GM12864 (cell line): Measurements from ENCODE around the gene ABHD17C.

Experiments
- DNase-seq: peaks from one replicate; pipeline ENCODE4 v3.0.0-alpha.2; 2011; ENCODE audit warnings: low read depth
- H3K4me3 ChIP-seq: 2 replicates; pipeline ENCODE4 v1.5.1; 2011; ENCODE audit warnings: mild to moderate bottlenecking, low read depth, low read length, control low read depth
- CTCF ChIP-seq: IDR thresholded peaks from 2 replicates; pipeline ENCODE4 v1.5.1; 2011; ENCODE audit warnings: low read depth, mild to moderate bottlenecking, moderate library complexity, low read length, control low read depth, inconsistent platforms; ENCODE audit errors: missing control alignments

ABHD17C gene

GRCh38 chr15:80697075-80697685 lies 2.1 kb downstream of the ABHD17C start:
- no peak for DNase-seq
- TF ChIP-seq CTCF, result no peak
- peak overlapping the region; percentile 71; the same call in 1 of the 2 replicates for H3K4me3 ChIP-seq

- no peak for DNase-seq
- H3K4me3 ChIP-seq, result no peak overlapping the region
- no peak for TF ChIP-seq CTCF
Measured at GRCh38 chr15:80698676-80699075, 3.6 kb downstream of the ABHD17C start.

- no peak for TF ChIP-seq CTCF
- no peak overlapping the region for H3K4me3 ChIP-seq
Measured at GRCh38 chr15:80699981-80700380, 4.9 kb downstream of the ABHD17C start.

GRCh38 chr15:80701676-80702311 lies 6.7 kb downstream of the ABHD17C start:
- no peak for DNase-seq
- no peak overlapping the region for H3K4me3 ChIP-seq
- TF ChIP-seq CTCF, result no peak

More at GRCh38 chr15:80699981-80700380, 4.9 kb downstream of the ABHD17C start:
- DNase-seq, result no peak

GRCh38 chr15:80703081-80703480 lies 8.0 kb downstream of the ABHD17C start:
- no peak for DNase-seq
- H3K4me3 ChIP-seq, result no peak overlapping the region
- TF ChIP-seq CTCF, result no peak

- H3K4me3 ChIP-seq, result no peak overlapping the region
- TF ChIP-seq CTCF, result no peak
- no peak for DNase-seq
Measured at GRCh38 chr15:80703965-80704364, 8.9 kb downstream of the ABHD17C start.

- no peak overlapping the region for H3K4me3 ChIP-seq
- no peak for DNase-seq
- TF ChIP-seq CTCF, result no peak
Measured at GRCh38 chr15:80706161-80706560, 11.1 kb downstream of the ABHD17C start.
